NCI-H460 (cell line): Measurements from ENCODE around the gene PPP1R3D. TPM values are rescaled to one million over a fixed set of nuclear protein-coding genes. Genes with fewer than 3 reads are reported as not detected.
"Not testable (repeated sequence)": the region's sequence is repeated elsewhere in the genome, so short reads cannot be mapped to it uniquely, and the experiment has no call there.

Experiments
- DNase-seq: peaks from one replicate; pipeline ENCODE4 v3.0.0-alpha.2; 2016; ENCODE audit warnings: low read depth; ENCODE audit errors: extremely low read depth
- polyA plus RNA-seq: library from polyadenylated mRNA; depleted of rRNA; stranded (reverse); fragments of >200 nt; gene quantifications from 2 replicates; pipeline ENCODE4 v1.2.3, GENCODE V29; 2014; cell fraction: nucleus; rRNA removed
- total RNA-seq: library from RNA; depleted of rRNA; stranded (reverse); fragments of >200 nt; shearing (Covaris generic); gene quantifications from 2 replicates; pipeline ENCODE4 v1.2.3, GENCODE V29; 2014; rRNA removed

PPP1R3D gene
- total RNA-seq: 10.2 TPM in 2 replicates
- polyA plus RNA-seq: 2.9 and 5.4 TPM in 2 replicates

GRCh38 chr20:59940129-59940955 is at the start of gene PPP1R3D, which contains the start of gene FAM217B:
Gene PPP1R3D, minus strand, starts transcription at chr20:59940305. Its CDS starts 374 bp downstream, at chr20:59939931.
Gene FAM217B, plus strand, starts transcription at chr20:59940389. Its CDS starts 3,555 bp downstream, at chr20:59943944.
- peak; percentile 92 for DNase-seq

- no peak for DNase-seq
Observed at GRCh38 chr20:59988141-59988540, 48.0 kb upstream of the PPP1R3D start.

GRCh38 chr20:59987135-59987534 is 47.0 kb upstream of the PPP1R3D start:
- DNase-seq: no peak

GRCh38 chr20:59985864-59986263 is 45.8 kb upstream of the PPP1R3D start:
- DNase-seq: no peak

GRCh38 chr20:59985164-59985563 is 45.1 kb upstream of the PPP1R3D start:
- DNase-seq: no peak

- DNase-seq: no peak
Observed at GRCh38 chr20:59984541-59984940, 44.4 kb upstream of the PPP1R3D start.

GRCh38 chr20:59983076-59983475 is 43.0 kb upstream of the PPP1R3D start:
- no peak for DNase-seq

- DNase-seq: no peak
Observed at GRCh38 chr20:59977086-59977485, 37.0 kb upstream of the PPP1R3D start.

- no peak for DNase-seq
Observed at GRCh38 chr20:59976156-59976782, 36.2 kb upstream of the PPP1R3D start.

- no peak for DNase-seq
Observed at GRCh38 chr20:59972037-59972801, 32.1 kb upstream of the PPP1R3D start.

GRCh38 chr20:59971428-59971827 is 31.3 kb upstream of the PPP1R3D start:
- DNase-seq: no peak

- DNase-seq: no peak
Observed at GRCh38 chr20:59966428-59966827, 26.3 kb upstream of the PPP1R3D start.

GRCh38 chr20:59962155-59962554 is 22.1 kb upstream of the PPP1R3D start:
- DNase-seq: no peak

GRCh38 chr20:59961423-59961822 is 21.3 kb upstream of the PPP1R3D start:
- DNase-seq: no peak

- DNase-seq: no peak
Observed at GRCh38 chr20:59958626-59959025, 18.5 kb upstream of the PPP1R3D start.

- no peak for DNase-seq
Observed at GRCh38 chr20:59958123-59958522, 18.0 kb upstream of the PPP1R3D start, which contains the start of gene CDH26. Gene CDH26, plus strand, starts transcription at chr20:59958423. Its CDS starts 304 bp downstream, at chr20:59958727.

GRCh38 chr20:59957568-59957967 is 17.5 kb upstream of the PPP1R3D start:
- DNase-seq: not testable (repeated sequence)

- DNase-seq: peak; percentile 42
Observed at GRCh38 chr20:59955131-59955796, 15.2 kb upstream of the PPP1R3D start.

- no peak for DNase-seq
Observed at GRCh38 chr20:59954718-59955117, 14.6 kb upstream of the PPP1R3D start.

GRCh38 chr20:59949911-59950310 is 9.8 kb upstream of the PPP1R3D start:
- DNase-seq: no peak
